A673 (cell line): ENCODE measurements around the gene ATOH7.

Experiments used
- CTCF ChIP-seq: fragments of 300-800, 200-600 bp; sonication (generic); conservative IDR thresholded peaks from 2 replicates; pipeline ENCODE4 v1.5.1; 2017; ENCODE audit warnings: low read depth, mild to moderate bottlenecking, antibody characterized with exemption, low read length, moderate library complexity, mixed read lengths
- EZH2 ChIP-seq: fragments of 200-600 bp; sonication (generic); IDR thresholded peaks from 2 replicates; pipeline ENCODE4 v1.6.1; 2017; ENCODE audit warnings: borderline replicate concordance, low read depth, mild to moderate bottlenecking, mixed read lengths, antibody characterized with exemption, low read length; ENCODE audit not compliant: poor library complexity, severe bottlenecking

- TF ChIP-seq CTCF (no peak), EZH2 (no peak)
These were observed 3.2 kb upstream of the ATOH7 start for GRCh38 chr10:68235111-68235510.
